B cell (primary cell): ENCODE results near the gene ERP29.

Experiments used
- EZH2 ChIP-seq: IDR thresholded peaks from 2 replicates; pipeline ENCODE4 v1.6.1; 2012; ENCODE audit warnings: borderline replicate concordance, low read depth, mild to moderate bottlenecking, moderate library complexity, low read length; ENCODE audit not compliant: insufficient read depth, poor library complexity, severe bottlenecking
- TF ChIP-seq, protein P1 (sequence below): fragments of 200-600 bp; IDR thresholded peaks from one replicate; pipeline ENCODE4 v1.8.0; 2022; ENCODE audit warnings: antibody characterized with exemption, mild to moderate bottlenecking

DNA sequence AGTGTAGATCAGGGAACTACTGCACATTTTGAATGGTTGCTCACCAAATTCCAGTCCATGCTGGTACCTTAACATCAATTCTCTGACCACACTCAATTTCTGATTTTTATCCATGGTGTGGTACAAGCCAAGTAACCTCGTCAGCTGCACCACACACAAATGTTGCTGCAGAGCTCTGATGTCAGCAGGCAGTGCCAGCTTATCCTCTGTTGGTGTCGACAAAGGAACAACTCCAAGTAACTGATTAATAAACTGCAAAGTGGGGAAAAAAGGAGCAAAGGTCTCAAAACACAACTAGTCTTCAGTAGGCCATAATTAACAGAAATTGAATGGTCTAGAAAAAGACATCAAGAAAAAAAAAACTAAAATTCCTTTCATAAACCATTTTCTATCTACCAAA, 47.9 kb downstream of the ERP29 start:
- TF ChIP-seq, protein P1, sequence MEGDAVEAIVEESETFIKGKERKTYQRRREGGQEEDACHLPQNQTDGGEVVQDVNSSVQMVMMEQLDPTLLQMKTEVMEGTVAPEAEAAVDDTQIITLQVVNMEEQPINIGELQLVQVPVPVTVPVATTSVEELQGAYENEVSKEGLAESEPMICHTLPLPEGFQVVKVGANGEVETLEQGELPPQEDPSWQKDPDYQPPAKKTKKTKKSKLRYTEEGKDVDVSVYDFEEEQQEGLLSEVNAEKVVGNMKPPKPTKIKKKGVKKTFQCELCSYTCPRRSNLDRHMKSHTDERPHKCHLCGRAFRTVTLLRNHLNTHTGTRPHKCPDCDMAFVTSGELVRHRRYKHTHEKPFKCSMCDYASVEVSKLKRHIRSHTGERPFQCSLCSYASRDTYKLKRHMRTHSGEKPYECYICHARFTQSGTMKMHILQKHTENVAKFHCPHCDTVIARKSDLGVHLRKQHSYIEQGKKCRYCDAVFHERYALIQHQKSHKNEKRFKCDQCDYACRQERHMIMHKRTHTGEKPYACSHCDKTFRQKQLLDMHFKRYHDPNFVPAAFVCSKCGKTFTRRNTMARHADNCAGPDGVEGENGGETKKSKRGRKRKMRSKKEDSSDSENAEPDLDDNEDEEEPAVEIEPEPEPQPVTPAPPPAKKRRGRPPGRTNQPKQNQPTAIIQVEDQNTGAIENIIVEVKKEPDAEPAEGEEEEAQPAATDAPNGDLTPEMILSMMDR = no peak
- no peak for TF ChIP-seq EZH2
